HepG2 (cell line): ENCODE measurements around the gene DDR2. TPM values are rescaled to one million over a fixed set of nuclear protein-coding genes. Genes with fewer than 3 reads are reported as not detected.

Experiments
- BHLHE40 ChIP-seq: IDR thresholded peaks from 2 replicates; pipeline ENCODE4 v1.6.1; 2011; ENCODE audit warnings: low read length, improper control_type of control experiment
- CREB1 ChIP-seq, 2 experiments: fragments of 450-650 bp in 1 of 2; IDR thresholded peaks; 2 replicates each; pipeline ENCODE4 v1.6.1; 2016 to 2017; ENCODE audit warnings: control low read depth in 1 of 2, mild to moderate bottlenecking in 1 of 2, missing compliant biosample characterization in 1 of 2, missing genetic modification characterization in 1 of 2
- GABPB1 ChIP-seq: IDR thresholded peaks from 2 replicates; pipeline ENCODE4 v1.6.1; 2016; ENCODE audit warnings: mild to moderate bottlenecking, missing genetic modification reagents, moderate library complexity, missing compliant biosample characterization
- GATA4 ChIP-seq: sonication (generic); IDR thresholded peaks from 2 replicates; pipeline ENCODE4 v1.6.1; 2016; ENCODE audit warnings: antibody characterized with exemption, low read depth, borderline replicate concordance
- HDAC6 ChIP-seq: fragments of 200-600 bp; sonication (generic); IDR thresholded peaks from 2 replicates; pipeline ENCODE4 v1.7.0; 2017; ENCODE audit warnings: mild to moderate bottlenecking, antibody characterized with exemption, low read length, low read depth
- HNF4A ChIP-seq: sonication (generic); formaldehyde crosslinking; IDR thresholded peaks from 2 replicates; pipeline ENCODE4 v1.4.0; 2020; ENCODE audit warnings: missing genetic modification reagents
- MED8 ChIP-seq: sonication (generic); formaldehyde crosslinking; IDR thresholded peaks from 2 replicates; pipeline ENCODE4 v1.8.1; 2023; ENCODE audit warnings: mild to moderate bottlenecking, missing genetic modification reagents; ENCODE audit not compliant: insufficient replicate concordance
- NCOA2 ChIP-seq: sonication (generic); formaldehyde crosslinking; IDR thresholded peaks from 2 replicates; pipeline ENCODE4 v1.8.0; 2022; ENCODE audit warnings: inconsistent platforms
- RARA ChIP-seq: IDR thresholded peaks from 2 replicates; pipeline ENCODE4 v1.6.1; 2016; ENCODE audit warnings: missing genetic modification reagents, missing compliant biosample characterization
- RFXANK ChIP-seq: IDR thresholded peaks from 2 replicates; pipeline ENCODE4 v1.6.1; 2016
- SETDB1 ChIP-seq: sonication (generic); formaldehyde crosslinking; IDR thresholded peaks from 2 replicates; pipeline ENCODE4 v1.5.1; 2020; ENCODE audit warnings: missing genetic modification reagents, mild to moderate bottlenecking, borderline replicate concordance
- TCF7L2 ChIP-seq: IDR thresholded peaks from 2 replicates; pipeline ENCODE4 v1.6.1; 2011; ENCODE audit warnings: mild to moderate bottlenecking, low read depth, low read length, moderate library complexity
- TEAD3 ChIP-seq: optimal IDR thresholded peaks from 2 replicates; pipeline ENCODE3; 2016; ENCODE audit warnings: borderline replicate concordance
- YEATS2 ChIP-seq: sonication (generic); formaldehyde crosslinking; IDR thresholded peaks from 2 replicates; pipeline ENCODE4 v1.4.0; 2020; ENCODE audit warnings: missing genetic modification reagents, borderline replicate concordance
- ZNF10 ChIP-seq: sonication (generic); formaldehyde crosslinking; IDR thresholded peaks from 2 replicates; pipeline ENCODE4 v1.4.0; 2020; ENCODE audit warnings: mild to moderate bottlenecking, low read depth, missing genetic modification reagents, borderline replicate concordance
- ZNF644 ChIP-seq: IDR thresholded peaks from 2 replicates; pipeline ENCODE4 v1.6.1; 2016; ENCODE audit warnings: low read depth
- ZNF670 ChIP-seq: sonication (generic); formaldehyde crosslinking; IDR thresholded peaks from 2 replicates; pipeline ENCODE4 v1.8.0; 2022; ENCODE audit warnings: mild to moderate bottlenecking, missing genetic modification reagents, borderline replicate concordance
- ZNF839 ChIP-seq: sonication (generic); formaldehyde crosslinking; IDR thresholded peaks from 2 replicates; pipeline ENCODE4 v1.4.0; 2020; ENCODE audit warnings: missing genetic modification reagents, mild to moderate bottlenecking, borderline replicate concordance
- ZNF883 ChIP-seq: sonication (generic); formaldehyde crosslinking; IDR thresholded peaks from 2 replicates; pipeline ENCODE4 v1.5.1; 2020; ENCODE audit warnings: mild to moderate bottlenecking, missing genetic modification reagents; ENCODE audit errors: not compliant biosample characterization
- polyA plus RNA-seq, 8 experiments: library from polyadenylated mRNA; depleted of rRNA in 3 of 8; stranded (reverse) in 7 of 8; unstranded in 1 of 8; fragments of >200 nt; fragmentation: Illumina TruSeq in 4 of 8; extraction: Trizol in 4 of 8; gene quantifications; 2 replicates each; pipeline versions ENCODE4 v1.2.1 to v1.2.3, GENCODE V29; 2011 to 2016; ENCODE audit warnings: low read depth in 4 of 8, missing spikeins in 1 of 8, mixed read lengths in 1 of 8; ENCODE audit not compliant: insufficient read depth in 1 of 8
- total RNA-seq, 5 experiments: library from RNA; depleted of rRNA; stranded (reverse); fragments of >200 nt; fragmentation: Illumina TruSeq; extraction: Trizol; gene quantifications; 2 replicates each; pipeline ENCODE4 v1.2.3, GENCODE V29; 2016; ENCODE audit warnings: low read depth in 1 of 5
- TF ChIP-seq, protein P1 (sequence below): sonication (generic); formaldehyde crosslinking; IDR thresholded peaks from 2 replicates; pipeline ENCODE4 v1.5.0; 2020; ENCODE audit warnings: mild to moderate bottlenecking, missing genetic modification reagents
- TF ChIP-seq, protein P2 (sequence below): sonication (generic); formaldehyde crosslinking; IDR thresholded peaks from 2 replicates; pipeline ENCODE4 v1.5.1; 2020; ENCODE audit warnings: missing genetic modification reagents, mild to moderate bottlenecking, borderline replicate concordance
- TF ChIP-seq, protein P3 (sequence below): sonication (generic); formaldehyde crosslinking; IDR thresholded peaks from 2 replicates; pipeline ENCODE4 v1.4.0; 2020; ENCODE audit warnings: mild to moderate bottlenecking, missing genetic modification reagents
- TF ChIP-seq, protein P4 (sequence below): sonication (generic); formaldehyde crosslinking; IDR thresholded peaks from 2 replicates; pipeline ENCODE4 v1.5.1; 2020; ENCODE audit warnings: mild to moderate bottlenecking, missing genetic modification reagents, moderate library complexity

Gene DDR2
- total and polyA plus RNA-seq, 2 of the 13 experiments (the other 11 are each of a cell fraction or from before 2014, with no cell fraction given): 0.36 to 0.38 TPM

DNA sequence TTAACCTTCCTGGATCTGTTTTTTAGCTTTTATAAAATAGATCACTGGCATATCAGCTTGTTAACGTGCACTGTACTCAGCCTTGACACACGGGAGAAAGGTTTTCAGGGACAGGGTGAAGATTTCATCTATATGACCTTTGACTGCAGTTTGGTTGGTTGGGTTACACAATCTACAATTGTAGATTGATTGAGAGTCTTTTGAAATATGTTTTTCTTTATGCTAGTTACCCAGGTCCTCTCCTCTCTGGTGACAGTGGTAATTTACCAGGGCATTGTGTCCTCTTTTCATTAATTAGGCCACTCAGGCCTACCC lies 48.8 kb downstream of the DDR2 start (continued):
- 0 out of 2 replicates have a peak, but pooled peaks have one; percentile 13 for TF ChIP-seq ZNF670 (CRISPR knock-in tag)
- no peak for TF ChIP-seq GABPB1 (CRISPR knock-in tag)
- TF ChIP-seq, protein P1, sequence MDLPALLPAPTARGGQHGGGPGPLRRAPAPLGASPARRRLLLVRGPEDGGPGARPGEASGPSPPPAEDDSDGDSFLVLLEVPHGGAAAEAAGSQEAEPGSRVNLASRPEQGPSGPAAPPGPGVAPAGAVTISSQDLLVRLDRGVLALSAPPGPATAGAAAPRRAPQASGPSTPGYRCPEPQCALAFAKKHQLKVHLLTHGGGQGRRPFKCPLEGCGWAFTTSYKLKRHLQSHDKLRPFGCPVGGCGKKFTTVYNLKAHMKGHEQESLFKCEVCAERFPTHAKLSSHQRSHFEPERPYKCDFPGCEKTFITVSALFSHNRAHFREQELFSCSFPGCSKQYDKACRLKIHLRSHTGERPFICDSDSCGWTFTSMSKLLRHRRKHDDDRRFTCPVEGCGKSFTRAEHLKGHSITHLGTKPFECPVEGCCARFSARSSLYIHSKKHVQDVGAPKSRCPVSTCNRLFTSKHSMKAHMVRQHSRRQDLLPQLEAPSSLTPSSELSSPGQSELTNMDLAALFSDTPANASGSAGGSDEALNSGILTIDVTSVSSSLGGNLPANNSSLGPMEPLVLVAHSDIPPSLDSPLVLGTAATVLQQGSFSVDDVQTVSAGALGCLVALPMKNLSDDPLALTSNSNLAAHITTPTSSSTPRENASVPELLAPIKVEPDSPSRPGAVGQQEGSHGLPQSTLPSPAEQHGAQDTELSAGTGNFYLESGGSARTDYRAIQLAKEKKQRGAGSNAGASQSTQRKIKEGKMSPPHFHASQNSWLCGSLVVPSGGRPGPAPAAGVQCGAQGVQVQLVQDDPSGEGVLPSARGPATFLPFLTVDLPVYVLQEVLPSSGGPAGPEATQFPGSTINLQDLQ (CRISPR knock-in tag): no peak
- TF ChIP-seq, protein P2, sequence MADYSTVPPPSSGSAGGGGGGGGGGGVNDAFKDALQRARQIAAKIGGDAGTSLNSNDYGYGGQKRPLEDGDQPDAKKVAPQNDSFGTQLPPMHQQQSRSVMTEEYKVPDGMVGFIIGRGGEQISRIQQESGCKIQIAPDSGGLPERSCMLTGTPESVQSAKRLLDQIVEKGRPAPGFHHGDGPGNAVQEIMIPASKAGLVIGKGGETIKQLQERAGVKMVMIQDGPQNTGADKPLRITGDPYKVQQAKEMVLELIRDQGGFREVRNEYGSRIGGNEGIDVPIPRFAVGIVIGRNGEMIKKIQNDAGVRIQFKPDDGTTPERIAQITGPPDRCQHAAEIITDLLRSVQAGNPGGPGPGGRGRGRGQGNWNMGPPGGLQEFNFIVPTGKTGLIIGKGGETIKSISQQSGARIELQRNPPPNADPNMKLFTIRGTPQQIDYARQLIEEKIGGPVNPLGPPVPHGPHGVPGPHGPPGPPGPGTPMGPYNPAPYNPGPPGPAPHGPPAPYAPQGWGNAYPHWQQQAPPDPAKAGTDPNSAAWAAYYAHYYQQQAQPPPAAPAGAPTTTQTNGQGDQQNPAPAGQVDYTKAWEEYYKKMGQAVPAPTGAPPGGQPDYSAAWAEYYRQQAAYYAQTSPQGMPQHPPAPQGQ (CRISPR knock-in tag): no peak
- no peak for TF ChIP-seq SETDB1
- TF ChIP-seq ZNF839 (CRISPR knock-in tag): no peak
- TF ChIP-seq HDAC6: no peak
- TF ChIP-seq HNF4A (CRISPR knock-in tag): peak; percentile 67
- TF ChIP-seq CREB1 (IDR thresholded peaks at IDR 0.05): no peak
- no peak for TF ChIP-seq CREB1 (CRISPR knock-in tag; IDR thresholded peaks at IDR 0.05)
- TF ChIP-seq RARA (CRISPR knock-in tag): peak; percentile 55; the same call in 1 of the 2 replicates
- no peak for TF ChIP-seq ZNF10
- TF ChIP-seq ZNF644 (CRISPR knock-in tag): peak; percentile 34; the same call in 1 of the 2 replicates
- TF ChIP-seq ZNF883: no peak
- TF ChIP-seq, protein P3, sequence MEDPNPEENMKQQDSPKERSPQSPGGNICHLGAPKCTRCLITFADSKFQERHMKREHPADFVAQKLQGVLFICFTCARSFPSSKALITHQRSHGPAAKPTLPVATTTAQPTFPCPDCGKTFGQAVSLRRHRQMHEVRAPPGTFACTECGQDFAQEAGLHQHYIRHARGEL (CRISPR knock-in tag): no peak
- TF ChIP-seq, protein P4, sequence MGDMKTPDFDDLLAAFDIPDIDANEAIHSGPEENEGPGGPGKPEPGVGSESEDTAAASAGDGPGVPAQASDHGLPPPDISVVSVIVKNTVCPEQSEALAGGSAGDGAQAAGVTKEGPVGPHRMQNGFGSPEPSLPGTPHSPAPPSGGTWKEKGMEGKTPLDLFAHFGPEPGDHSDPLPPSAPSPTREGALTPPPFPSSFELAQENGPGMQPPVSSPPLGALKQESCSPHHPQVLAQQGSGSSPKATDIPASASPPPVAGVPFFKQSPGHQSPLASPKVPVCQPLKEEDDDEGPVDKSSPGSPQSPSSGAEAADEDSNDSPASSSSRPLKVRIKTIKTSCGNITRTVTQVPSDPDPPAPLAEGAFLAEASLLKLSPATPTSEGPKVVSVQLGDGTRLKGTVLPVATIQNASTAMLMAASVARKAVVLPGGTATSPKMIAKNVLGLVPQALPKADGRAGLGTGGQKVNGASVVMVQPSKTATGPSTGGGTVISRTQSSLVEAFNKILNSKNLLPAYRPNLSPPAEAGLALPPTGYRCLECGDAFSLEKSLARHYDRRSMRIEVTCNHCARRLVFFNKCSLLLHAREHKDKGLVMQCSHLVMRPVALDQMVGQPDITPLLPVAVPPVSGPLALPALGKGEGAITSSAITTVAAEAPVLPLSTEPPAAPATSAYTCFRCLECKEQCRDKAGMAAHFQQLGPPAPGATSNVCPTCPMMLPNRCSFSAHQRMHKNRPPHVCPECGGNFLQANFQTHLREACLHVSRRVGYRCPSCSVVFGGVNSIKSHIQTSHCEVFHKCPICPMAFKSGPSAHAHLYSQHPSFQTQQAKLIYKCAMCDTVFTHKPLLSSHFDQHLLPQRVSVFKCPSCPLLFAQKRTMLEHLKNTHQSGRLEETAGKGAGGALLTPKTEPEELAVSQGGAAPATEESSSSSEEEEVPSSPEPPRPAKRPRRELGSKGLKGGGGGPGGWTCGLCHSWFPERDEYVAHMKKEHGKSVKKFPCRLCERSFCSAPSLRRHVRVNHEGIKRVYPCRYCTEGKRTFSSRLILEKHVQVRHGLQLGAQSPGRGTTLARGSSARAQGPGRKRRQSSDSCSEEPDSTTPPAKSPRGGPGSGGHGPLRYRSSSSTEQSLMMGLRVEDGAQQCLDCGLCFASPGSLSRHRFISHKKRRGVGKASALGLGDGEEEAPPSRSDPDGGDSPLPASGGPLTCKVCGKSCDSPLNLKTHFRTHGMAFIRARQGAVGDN (CRISPR knock-in tag): no peak
- TF ChIP-seq YEATS2 (CRISPR knock-in tag): no peak
- no peak for TF ChIP-seq GATA4
- TF ChIP-seq NCOA2 (CRISPR knock-in tag): peak; percentile 39; the same call in 1 of the 2 replicates
- no peak for TF ChIP-seq TCF7L2
- TF ChIP-seq BHLHE40: no peak
- no peak for TF ChIP-seq TEAD3 (CRISPR knock-in tag)
- no peak for TF ChIP-seq RFXANK (CRISPR knock-in tag)
- no peak for TF ChIP-seq MED8 (CRISPR knock-in tag)
